COLO829 (cell line): ENCODE data around the gene ME3.

ENCODE experiments used
- DNase-seq: peaks from one replicate; pipeline ENCODE4 v3.0.0; 2012; ENCODE audit warnings: low spot score

Gene ME3

DNA sequence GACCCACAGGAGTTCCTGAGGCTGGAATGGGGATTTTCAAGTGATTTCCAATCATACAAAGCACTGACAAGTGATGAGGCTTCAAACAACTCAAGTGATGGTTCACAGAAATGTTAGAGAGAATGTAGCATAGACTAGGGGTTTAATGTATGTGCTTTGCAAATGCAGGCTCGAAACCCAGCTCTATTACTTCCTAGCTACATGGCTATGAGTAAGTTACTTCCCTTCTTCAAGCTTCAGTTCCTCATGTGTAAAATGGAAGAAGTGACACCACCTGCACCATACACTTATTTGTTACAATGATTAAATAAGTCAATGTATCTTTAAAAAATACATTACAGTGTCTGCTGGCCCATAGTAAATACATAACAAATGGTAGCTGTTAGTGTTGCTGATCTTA, 158.0 kb downstream of the ME3 start:
- DNase-seq = no peak

- DNase-seq = no peak
These were observed 158.6 kb downstream of the ME3 start for GRCh38 chr11:86513746-86514373.

DNA sequence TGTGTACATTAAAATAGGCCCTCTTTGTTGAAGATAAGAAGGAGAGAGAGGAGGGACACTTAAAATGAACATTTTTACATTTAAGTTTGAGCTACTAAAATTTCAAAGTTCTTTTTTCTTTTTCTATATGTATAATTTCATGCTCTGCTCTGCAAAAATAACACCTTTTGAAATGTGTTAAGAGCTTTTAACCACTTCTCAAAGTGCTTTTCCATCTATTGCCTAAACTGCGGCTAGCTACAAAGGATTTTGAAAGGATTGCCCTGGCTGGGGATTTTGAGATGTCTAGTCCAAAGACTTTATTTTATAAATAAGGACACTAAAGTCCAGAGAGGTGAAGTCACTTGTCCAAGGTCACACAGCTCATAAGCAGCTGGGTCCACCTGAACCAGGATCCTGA, 159.3 kb downstream of the ME3 start:
- DNase-seq = no peak

DNA sequence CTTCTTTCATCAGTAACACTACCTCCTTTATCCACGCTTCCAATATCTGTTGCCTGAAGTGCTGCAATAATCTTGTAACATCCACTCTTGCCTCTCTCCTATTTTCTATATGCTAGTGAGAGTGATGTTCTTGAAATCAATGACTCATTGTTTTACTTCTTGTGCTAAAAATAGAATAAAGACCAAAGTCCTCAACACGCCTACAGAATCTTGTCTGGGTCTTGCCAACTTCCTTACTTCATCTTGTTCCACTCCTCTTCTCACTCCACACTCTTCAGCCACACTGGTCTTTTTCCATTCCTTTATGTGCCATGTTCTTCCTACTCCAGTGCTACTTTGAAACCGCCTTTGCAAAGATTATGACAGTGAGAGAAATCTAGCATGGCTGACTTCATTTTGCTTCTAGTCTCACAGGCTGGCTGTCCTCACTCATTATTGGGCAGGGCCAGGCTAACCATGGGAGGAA, 161.3 kb downstream of the ME3 start:
- DNase-seq = peak; percentile 88

DNA sequence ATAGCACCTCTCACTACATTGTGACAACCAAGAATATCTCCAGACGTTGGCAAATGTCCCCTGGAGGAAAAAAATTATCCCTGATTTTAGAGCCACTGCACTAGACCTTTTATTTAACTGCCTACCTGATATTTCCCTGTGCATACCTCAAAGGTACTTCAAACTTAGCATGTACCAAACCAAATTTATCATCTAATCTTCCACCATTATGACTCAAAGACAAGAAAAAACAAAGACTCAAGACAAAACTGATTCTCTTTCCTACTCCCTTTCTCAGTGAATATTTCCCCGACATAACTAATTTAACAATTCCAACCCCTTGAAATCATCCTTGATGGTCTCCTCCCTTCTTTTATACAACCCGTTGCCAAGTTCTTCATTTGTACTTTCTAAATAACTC, 161.7 kb downstream of the ME3 start:
- DNase-seq = no peak

DNA sequence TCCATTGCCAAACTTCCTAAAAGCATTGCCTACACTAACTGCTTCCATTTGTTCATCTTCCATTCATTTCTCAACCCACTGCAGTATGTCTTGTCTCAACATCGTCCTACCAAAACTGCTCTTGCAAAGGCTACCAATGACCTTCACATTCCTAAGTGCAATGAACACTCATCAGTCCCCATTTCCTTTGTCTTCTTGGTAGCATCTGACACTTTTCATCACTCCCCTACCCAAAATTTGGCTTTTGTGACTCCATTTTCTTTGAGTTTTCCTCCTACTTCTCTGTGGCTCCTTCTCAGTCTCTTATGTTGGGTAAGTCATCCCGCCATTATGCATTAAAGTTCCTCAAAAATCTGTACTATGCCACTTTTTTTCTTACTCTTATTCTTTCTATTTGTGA, 162.3 kb downstream of the ME3 start:
- no peak for DNase-seq

- no peak for DNase-seq
These were observed 162.8 kb downstream of the ME3 start for GRCh38 chr11:86509588-86509974.

DNA sequence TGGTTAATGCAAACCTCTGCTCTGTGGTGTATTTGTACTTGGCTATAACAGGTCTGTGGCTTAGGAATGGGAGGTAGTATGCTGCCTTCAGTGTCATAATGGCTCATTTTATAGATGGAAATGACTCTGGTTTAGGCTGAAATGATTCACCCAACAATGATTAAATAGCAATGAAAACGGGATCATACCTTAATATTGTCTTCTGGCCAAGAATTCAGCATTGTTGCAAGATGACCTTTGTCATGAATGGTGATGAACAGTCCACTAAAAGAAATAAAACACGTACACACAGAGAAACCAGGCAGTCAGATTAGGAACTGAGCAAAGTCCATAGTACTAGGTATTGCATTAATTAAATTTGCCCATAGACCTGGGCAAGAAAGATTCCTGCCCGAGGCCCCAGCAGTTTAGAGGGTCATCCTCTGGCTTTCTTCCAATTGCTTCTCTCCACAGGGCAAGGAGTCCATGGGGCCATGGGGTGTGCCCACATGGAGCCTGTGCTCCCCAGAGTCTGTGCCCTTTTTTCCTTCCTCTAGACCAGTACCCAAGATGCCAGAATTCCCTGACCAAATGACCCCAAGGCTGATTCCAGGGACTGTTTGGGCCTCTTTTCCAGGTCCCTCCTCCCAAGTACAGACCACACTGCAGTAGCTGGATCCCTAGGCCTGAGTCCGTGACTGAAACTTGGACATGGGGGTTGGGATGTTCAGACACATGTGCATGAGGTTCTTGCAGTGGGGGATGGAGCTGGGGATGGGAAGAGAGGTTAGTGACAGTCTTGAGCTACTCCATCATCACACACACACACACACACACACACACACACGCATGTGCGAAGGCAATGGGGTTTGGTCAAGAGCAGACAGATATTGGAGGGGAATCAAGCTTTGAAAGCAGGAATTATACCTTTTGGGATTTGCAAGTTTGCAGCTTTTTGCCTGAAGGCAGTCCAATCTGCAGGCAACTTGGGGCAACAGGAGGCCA, 163.5 kb downstream of the ME3 start:
- DNase-seq = no peak

GRCh38 chr11:86507249-86507845, 165.1 kb downstream of the ME3 start:
- no peak for DNase-seq

DNA sequence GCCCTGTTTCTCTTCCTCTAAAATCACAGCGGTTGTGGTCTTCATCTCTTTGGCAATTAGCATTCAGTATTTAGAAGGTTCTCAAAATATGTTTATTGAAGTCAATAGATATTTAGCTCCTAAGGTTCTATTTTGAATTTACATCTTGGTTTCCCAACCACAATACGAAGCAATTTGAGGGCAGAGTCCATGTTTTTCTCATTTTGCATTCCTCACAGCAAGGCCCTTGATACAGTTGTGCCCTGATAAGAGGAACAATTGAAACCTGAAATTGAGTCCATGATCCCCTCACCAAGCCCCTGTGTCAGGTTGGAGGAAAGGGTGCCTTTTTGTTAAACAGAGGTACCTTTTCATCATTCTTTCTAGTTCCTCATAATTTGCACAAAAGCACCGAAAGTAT, 166.2 kb downstream of the ME3 start:
- no peak for DNase-seq

DNA sequence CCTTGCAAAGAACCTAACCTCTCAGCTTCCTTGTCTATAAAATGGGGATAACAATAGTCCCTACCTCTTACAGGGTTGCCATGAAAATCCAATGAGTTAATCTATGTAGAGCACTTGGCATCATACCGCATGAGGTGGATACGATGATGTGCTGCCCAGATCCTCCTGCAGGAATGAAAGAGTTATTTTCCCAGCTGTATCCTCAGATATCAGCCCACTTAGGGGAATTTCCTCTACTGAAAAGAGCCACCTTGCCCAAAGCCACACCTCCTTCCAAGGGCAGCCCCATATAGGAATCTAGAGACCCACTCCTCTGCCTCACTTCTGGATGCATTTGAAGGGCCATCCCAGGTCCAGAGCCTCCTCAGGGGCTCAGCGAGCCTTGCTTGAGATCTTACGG, 169.3 kb downstream of the ME3 start:
- DNase-seq = no peak

DNA sequence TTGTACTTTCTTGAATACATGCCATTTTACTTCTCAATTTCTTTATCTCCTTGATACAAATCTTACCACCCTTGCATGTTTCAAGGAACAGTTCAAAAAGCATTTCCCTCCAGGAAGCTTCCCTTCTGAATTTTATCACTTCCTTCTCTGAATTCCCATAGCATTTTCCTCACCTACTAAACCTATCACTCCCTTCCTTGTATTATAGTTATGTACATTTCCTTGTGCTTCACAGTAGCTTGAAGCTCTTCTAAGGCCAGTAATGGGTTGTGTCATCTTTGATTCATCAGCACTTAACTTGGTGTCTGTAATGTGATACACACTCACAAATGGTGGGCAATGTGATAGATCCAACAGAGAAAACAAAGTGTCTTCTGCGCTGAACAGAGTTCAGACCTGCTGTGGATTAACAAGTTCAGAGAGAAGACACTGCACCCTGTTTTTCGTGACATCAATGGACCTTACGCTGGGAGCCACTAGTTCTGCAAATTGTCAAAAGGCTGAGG, 170.2 kb downstream of the ME3 start:
- no peak for DNase-seq

- no peak for DNase-seq
These were observed 171.8 kb downstream of the ME3 start for GRCh38 chr11:86500500-86501140.

- DNase-seq = no peak
These were observed 172.7 kb downstream of the ME3 start for GRCh38 chr11:86499723-86500129.

DNA sequence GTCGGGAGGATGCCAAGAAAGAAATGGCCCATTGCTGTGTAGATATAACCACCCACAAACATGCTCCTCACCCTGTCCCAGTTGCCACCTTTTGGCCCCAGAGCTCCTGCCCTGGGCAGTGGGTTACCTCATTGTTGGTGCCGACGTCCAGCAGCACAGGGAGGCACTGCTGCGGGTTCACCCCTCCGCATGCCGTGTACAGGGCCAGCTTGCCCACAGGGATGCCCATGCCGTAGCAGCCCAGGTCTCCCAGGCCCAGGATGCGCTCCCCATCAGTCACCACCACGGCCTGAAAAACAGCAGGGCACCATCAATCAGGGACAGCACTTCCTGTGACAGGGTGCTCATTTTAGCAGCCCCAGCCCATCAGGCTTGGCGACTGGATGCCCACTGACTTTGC, 174.6 kb downstream of the ME3 start:
- DNase-seq = no peak

GRCh38 chr11:86497310-86497709, 175.1 kb downstream of the ME3 start:
- DNase-seq = no peak

DNA sequence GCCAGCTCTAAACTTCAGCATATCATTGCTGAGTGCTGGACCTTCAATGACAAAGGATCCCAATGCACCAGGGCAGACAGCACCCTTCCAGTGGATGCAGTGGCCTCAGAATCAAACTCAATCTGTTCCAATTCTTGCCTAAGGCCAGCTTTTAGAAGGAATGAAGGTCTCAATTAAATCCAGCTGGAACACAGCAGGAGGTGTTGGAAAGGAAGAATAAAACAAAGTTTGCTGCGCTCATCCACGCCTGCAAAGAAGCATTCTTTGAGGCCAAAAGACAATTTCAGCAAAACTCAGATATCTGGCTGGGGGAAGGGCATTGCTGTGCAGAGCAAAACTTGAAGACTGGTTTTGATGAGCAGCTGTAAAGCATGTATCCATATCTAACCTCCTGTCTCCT, 177.1 kb downstream of the ME3 start:
- DNase-seq = no peak

- DNase-seq = no peak
These were observed 179.9 kb downstream of the ME3 start for GRCh38 chr11:86492370-86493010.

GRCh38 chr11:86491027-86491426, 181.4 kb downstream of the ME3 start:
- DNase-seq = no peak

DNA sequence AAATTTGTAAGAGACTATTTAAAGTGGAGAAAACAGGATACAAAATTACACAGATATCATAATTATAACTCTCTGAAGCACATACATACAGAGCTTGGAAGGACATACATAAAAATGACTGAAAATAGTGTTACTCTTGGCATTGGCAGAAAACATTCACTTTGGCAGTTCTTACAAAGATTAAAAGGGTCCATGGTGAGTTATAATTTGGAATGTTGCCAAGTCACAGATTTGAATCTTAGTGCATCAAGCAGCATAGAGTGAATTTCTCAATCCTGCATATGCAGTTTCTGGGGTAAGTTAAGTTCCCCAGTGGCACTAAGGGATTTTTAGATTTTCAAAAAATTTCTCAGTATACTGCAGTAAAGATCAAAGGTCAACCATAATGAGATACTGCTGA, 181.8 kb downstream of the ME3 start:
- no peak for DNase-seq

DNA sequence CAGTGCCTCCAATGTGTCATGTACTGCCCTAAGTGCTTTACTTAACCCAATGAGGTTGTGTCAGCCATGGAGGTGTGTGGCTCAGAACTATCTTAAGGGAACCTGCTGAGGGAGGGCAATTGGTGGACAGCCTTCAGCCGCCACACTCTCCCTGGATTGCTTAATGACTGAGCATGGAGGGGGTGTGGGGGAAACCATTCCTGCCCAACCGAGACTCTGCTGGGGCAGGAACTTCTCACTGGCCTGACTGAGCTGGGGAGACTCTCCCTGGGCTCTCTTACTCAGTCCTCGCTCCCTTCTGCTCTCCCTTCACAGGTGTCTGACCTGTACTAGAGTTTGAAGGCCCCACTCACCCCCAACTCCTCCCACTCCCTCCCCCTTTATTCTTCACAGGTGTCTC, 183.0 kb downstream of the ME3 start:
- DNase-seq = no peak

GRCh38 chr11:86488553-86488952, 183.9 kb downstream of the ME3 start:
- no peak for DNase-seq
